A549 (cell line): ENCODE data around the gene GJD3. TPM values are rescaled to one million over a fixed set of nuclear protein-coding genes. Genes with fewer than 3 reads are reported as not detected.

Experiments
- ATAC-seq, 2 experiments: fragments of 200-7000 bp in 1 of 2; fragments of >200 bp in 1 of 2; cut with Nextera tagmentation in 1 of 2; cut with Tn5 transposase in 1 of 2; 3 replicates each; pipeline versions ENCODE4 v1.8.0 to v1.9.1; 2018 to 2020; ENCODE audit warnings: mild to moderate bottlenecking in 1 of 2, moderate library complexity in 1 of 2
- CTCF ChIA-PET: fragments of 300-600 bp; sonication (Branson Sonifier 250); formaldehyde crosslinking; extraction: SDS; loops from one replicate; lab custom pipeline; 2021; ENCODE audit warnings: antibody characterized with exemption, inconsistent platforms; lab: Yijun Ruan, JAX
- POLR2A ChIA-PET: fragments of 350-600 bp; formaldehyde crosslinking; extraction: SDS; loops from one replicate; lab custom pipeline; 2021; ENCODE audit warnings: antibody characterized with exemption, inconsistent platforms; lab: Yijun Ruan, JAX
- DNase-seq, 2 experiments: peaks; one replicate each; pipeline versions ENCODE4 v3.0.0 to v3.0.0-alpha.2; 2011 to 2016; ENCODE audit warnings: low read depth in 1 of 2, low spot score in 1 of 2
- FAIRE-seq: peaks from 2 replicates; lab custom pipeline; 2011; peaks lifted over from hg19 to GRCh38; lab: Jason Lieb, UNC
- H3K27ac ChIP-seq, 2 experiments: fragments of >200 bp; sonication (Bioruptor Twin); formaldehyde crosslinking; 3 replicates each; pipeline ENCODE4 v1.5.1; 2016 to 2017
- H3K4me1 ChIP-seq: fragments of >200 bp; sonication (Bioruptor Twin); formaldehyde crosslinking; 3 replicates; pipeline ENCODE4 v1.6.1; 2016
- H3K4me2 ChIP-seq: fragments of >200 bp; sonication (Bioruptor Twin); formaldehyde crosslinking; 3 replicates; pipeline ENCODE4 v1.6.1; 2016
- H3K4me3 ChIP-seq: fragments of >200 bp; sonication (Bioruptor Twin); formaldehyde crosslinking; 3 replicates; pipeline ENCODE4 v1.5.1; 2016
- H3K9me3 ChIP-seq: fragments of >200 bp; sonication (Bioruptor Twin); formaldehyde crosslinking; 3 replicates; pipeline ENCODE4 v1.6.1; 2016
- CBX8 ChIP-seq: fragments of 200-600 bp; sonication (generic); IDR thresholded peaks from 2 replicates; pipeline ENCODE4 v1.6.1; 2016
- CTCF ChIP-seq: fragments of >200 bp; sonication (Bioruptor Twin); formaldehyde crosslinking; IDR thresholded peaks from 3 replicates; pipeline ENCODE4 v1.5.1; 2016
- E2F6 ChIP-seq: IDR thresholded peaks from 2 replicates; pipeline ENCODE4 v1.6.1; 2012; ENCODE audit warnings: low read depth, borderline replicate concordance
- EHF ChIP-seq: fragments of 250-450 bp; sonication (Bioruptor Pico); IDR thresholded peaks from 2 replicates; pipeline ENCODE4 v1.5.0; 2020; ENCODE audit warnings: mild to moderate bottlenecking
- ELK1 ChIP-seq: fragments of 150-350 bp; IDR thresholded peaks from 2 replicates; pipeline ENCODE4 v1.6.1; 2014; ENCODE audit warnings: low read depth, mild to moderate bottlenecking, low read length
- ESRRA ChIP-seq: fragments of 150-350 bp; IDR thresholded peaks from 2 replicates; pipeline ENCODE4 v1.6.1; 2014; ENCODE audit warnings: mild to moderate bottlenecking, low read length, borderline replicate concordance
- FOSL2 ChIP-seq, 2 experiments: fragments of 450-650 bp in 1 of 2; fragments of >200 bp in 1 of 2; sonication (Bioruptor Twin) in 1 of 2; formaldehyde crosslinking; IDR thresholded peaks; 2 replicates each; pipeline versions ENCODE4 v1.5.0 to v1.6.1; 2016 to 2020; ENCODE audit warnings: mild to moderate bottlenecking in 1 of 2, moderate library complexity in 1 of 2
- GATA3 ChIP-seq: IDR thresholded peaks from 2 replicates; pipeline ENCODE4 v1.6.1; 2012; ENCODE audit warnings: borderline replicate concordance
- HES2 ChIP-seq: fragments of >200 bp; sonication (Bioruptor Twin); formaldehyde crosslinking; IDR thresholded peaks from 2 replicates; pipeline ENCODE4 v1.6.1; 2016
- HOXB13 ChIP-seq: fragments of 250-450 bp; sonication (Bioruptor Pico); IDR thresholded peaks from 2 replicates; pipeline ENCODE4 v1.5.0; 2020; ENCODE audit warnings: low read depth, mild to moderate bottlenecking, moderate library complexity
- JUN ChIP-seq, 2 experiments: fragments of >200 bp; sonication (Bioruptor Twin); formaldehyde crosslinking; IDR thresholded peaks; 2 replicates in 1 of 2; 3 replicates in 1 of 2; pipeline ENCODE4 v1.6.1; 2016 to 2017
- KDM5A ChIP-seq: fragments of 200-600 bp; sonication (generic); IDR thresholded peaks from 2 replicates; pipeline ENCODE4 v1.6.1; 2016; ENCODE audit warnings: antibody characterized with exemption, mild to moderate bottlenecking
- MAFK ChIP-seq: fragments of 450-650 bp; IDR thresholded peaks from 2 replicates; pipeline ENCODE4 v1.6.1; 2014; ENCODE audit not compliant: partially characterized antibody
- MYC ChIP-seq: IDR thresholded peaks from 2 replicates; pipeline ENCODE4 v1.6.1; 2012; ENCODE audit warnings: mild to moderate bottlenecking, inconsistent platforms, low read length, improper control_type of control experiment, borderline replicate concordance
- NFE2L2 ChIP-seq: fragments of 150-350 bp; conservative IDR thresholded peaks from 2 replicates; pipeline ENCODE4 v1.6.1; 2014; ENCODE audit warnings: low read length
- NPAS2 ChIP-seq: fragments of 250-450 bp; sonication (Bioruptor Pico); IDR thresholded peaks from 2 replicates; pipeline ENCODE4 v1.8.0; 2022; ENCODE audit warnings: mild to moderate bottlenecking, moderate library complexity, borderline replicate concordance
- NR3C1 ChIP-seq: fragments of >200 bp; sonication (Bioruptor Twin); formaldehyde crosslinking; IDR thresholded peaks from 3 replicates; pipeline ENCODE4 v1.6.1; 2017
- POLR2AphosphoS2 ChIP-seq: conservative IDR thresholded peaks from 2 replicates; pipeline ENCODE4 v1.6.1; 2012; ENCODE audit warnings: low read length, improper control_type of control experiment, inconsistent platforms
- RAD21 ChIP-seq, 2 experiments: fragments of >200 bp in 1 of 2; sonication (Bioruptor Twin) in 1 of 2; formaldehyde crosslinking in 1 of 2; IDR thresholded peaks in 1 of 2; conservative IDR thresholded peaks in 1 of 2; 2 replicates in 1 of 2; 3 replicates in 1 of 2; pipeline ENCODE4 v1.6.1; 2012 to 2018; ENCODE audit warnings: inconsistent platforms in 1 of 2
- REST ChIP-seq: fragments of 200-600 bp; sonication (generic); IDR thresholded peaks from 2 replicates; pipeline ENCODE4 v1.6.1; 2016; ENCODE audit warnings: antibody characterized with exemption, mild to moderate bottlenecking, moderate library complexity
- SREBF2 ChIP-seq: fragments of 450-650 bp; IDR thresholded peaks from 2 replicates; pipeline ENCODE4 v1.6.1; 2014; ENCODE audit warnings: mild to moderate bottlenecking, moderate library complexity
- WGBS: methylation state at CpG from one replicate; pipeline ENCODE4 v1.1.6; 2017; ENCODE audit errors: missing lambda C conversion rate; 5-methylcytosine and 5-hydroxymethylcytosine counted together
- polyA plus RNA-seq, 4 experiments: library from polyadenylated mRNA; depleted of rRNA in 3 of 4; stranded (reverse); fragments of >200 nt; fragmentation: RNase III in 1 of 4; extraction: RNeasy Plus Mini Kit Qiagen cat#74134 plus additional on column Dnase treatment in 1 of 4; gene quantifications; 2 replicates in 3 of 4; 3 replicates in 1 of 4; pipeline ENCODE4 v1.2.3, GENCODE V29; 2011 to 2017

The GJD3 gene
- polyA plus RNA-seq, 2 of the 4 experiments (the other 2 are of a cell fraction): 0.09 to 0.40 TPM

GRCh38 chr17:40348562-40349476 is 15.7 kb downstream of the GJD3 start:
- POLR2A ChIA-PET: no interaction called here
- Histone ChIP-seq H3K27ac (peak overlapping the region in 1 of 2 experiments; percentile 37; a peak in 2 of 6 replicates), H3K9me3 (no peaks in the 10 kb centered on the region), H3K4me2 (peak overlapping the region; percentile 12; the same call in 1 of the 3 replicates), H3K4me3 (no peak overlapping the region), H3K4me1 (peaks cover 99% of the 10 kb centered on the region)
- FAIRE-seq (no peak), DNase-seq (no peak), ATAC-seq (no peak)
- 86% methylated on average over 17 of the region's 17 CpGs for WGBS
- TF ChIP-seq HOXB13: no peak
- TF ChIP-seq NPAS2 (CRISPR knock-in tag): no peak
- no peak for TF ChIP-seq REST
- no peak for TF ChIP-seq CTCF
- TF ChIP-seq NFE2L2: no peak
- TF ChIP-seq RAD21 (conservative IDR thresholded peaks at IDR 0.05 in 1 of 2, IDR thresholded peaks at IDR 0.05 in 1 of 2): no peak
- TF ChIP-seq KDM5A: no peak
- no peak for TF ChIP-seq CBX8
- TF ChIP-seq EHF (CRISPR knock-in tag): no peak
- CTCF ChIA-PET: interaction anchor here (0.6 to 40.3 kb wide), 6 partner anchors 9 to 211 kb away, joined by 3 to 2395 read pairs (median 4); partner anchors contain the start of genes CDC6, RARA and WIPF2

GRCh38 chr17:40348136-40348504 is 16.4 kb downstream of the GJD3 start:
- ChIA-PET CTCF (interaction anchor here (0.8 to 40.3 kb wide), 6 partner anchors 9 to 212 kb away, joined by 3 to 2395 read pairs (median 4); partner anchors contain the start of genes CDC6, RARA and WIPF2), POLR2A (interaction anchor here (1.1 kb wide), 1 partner anchor 31 kb away, joined by 9 read pairs; no protein-coding TSS in a partner anchor)
- Histone ChIP-seq H3K4me3 (no peak overlapping the region), H3K4me2 (no peak overlapping the region; the same call in 2 of the 3 replicates), H3K4me1 (peaks cover 100% of the 10 kb centered on the region), H3K9me3 (no peaks in the 10 kb centered on the region), H3K27ac (peak overlapping the region in 1 of 2 experiments; percentile 37; a peak in 2 of 6 replicates)
- no peak for ATAC-seq
- no peak for FAIRE-seq
- no peak for DNase-seq
- 84% methylated on average over 5 of the region's 5 CpGs for WGBS
- TF ChIP-seq ESRRA: no peak
- TF ChIP-seq POLR2AphosphoS2: no peak
- TF ChIP-seq JUN (IDR thresholded peaks at IDR 0.05): no peak
- no peak for TF ChIP-seq SREBF2
- TF ChIP-seq GATA3: no peak
- TF ChIP-seq NR3C1: no peak
- no peak for TF ChIP-seq ELK1
- no peak for TF ChIP-seq HES2
- no peak for TF ChIP-seq MYC
- TF ChIP-seq MAFK: no peak
- TF ChIP-seq FOSL2 (IDR thresholded peaks at IDR 0.05): no peak
- TF ChIP-seq FOSL2 (CRISPR knock-in tag; IDR thresholded peaks at IDR 0.05): no peak
- TF ChIP-seq KDM5A: no peak
- TF ChIP-seq E2F6: no peak
- TF ChIP-seq CBX8: no peak
- no peak for TF ChIP-seq CTCF
